ENCODE measurements around the gene AFTPH.

GRCh38 chr2:64634345-64635267 lies 110.5 kb downstream of the AFTPH start:
- no peak for TF ChIP-seq EZH2 (IDR thresholded peaks at IDR 0.05; ENCODE audit: low read depth)
- TF ChIP-seq CTCF (conservative IDR thresholded peaks at IDR 0.05) = no peak
